Endothelial cell of umbilical vein (primary cell): Measurements from ENCODE around the gene ZNF543. TPM values are rescaled to one million over a fixed set of nuclear protein-coding genes. Genes with fewer than 3 reads are reported as not detected.

ENCODE experiments used
- BruUV-seq: library from RNA; stranded (reverse); fragments of 400-500 nt; replicated peaks from 2 replicates; lab custom pipeline; 2021; lab: Mats Ljungman, UMichigan
- CTCF ChIA-PET: fragments of 300-600, 350-600 bp; sonication (Branson Sonifier 250); formaldehyde crosslinking; loops from one replicate; lab custom pipeline; 2021; ENCODE audit warnings: antibody characterized with exemption, inconsistent platforms; lab: Charles Lee
- POLR2A ChIA-PET: fragments of 300-600, 350-600 bp; sonication (Branson Sonifier 250); formaldehyde crosslinking; loops from one replicate; lab custom pipeline; 2021; ENCODE audit warnings: antibody characterized with exemption, inconsistent platforms; lab: Charles Lee
- DNase-seq: peaks from one replicate; pipeline ENCODE4 v3.0.0-alpha.2; 2011; ENCODE audit warnings: low read depth, low spot score
- FAIRE-seq: peaks from 2 replicates; lab custom pipeline; 2011; peaks lifted over from hg19 to GRCh38; lab: Jason Lieb, UNC
- H2AFZ ChIP-seq: 2 replicates; pipeline ENCODE4 v1.6.0; 2012; ENCODE audit warnings: low read depth, low read length, control low read depth, inconsistent platforms
- H3K27ac ChIP-seq: 2 replicates; pipeline ENCODE4 v1.5.1; 2011; ENCODE audit warnings: low read depth, mild to moderate bottlenecking, control low read depth, low read length, moderate library complexity; ENCODE audit not compliant: insufficient read depth
- H3K27me3 ChIP-seq, 2 experiments: 2 replicates each; pipeline versions ENCODE4 v1.6.0 to v1.6.1; 2011; ENCODE audit warnings: low read length in 2 of 2, mixed read lengths in 1 of 2; ENCODE audit not compliant: control insufficient read depth in 2 of 2, insufficient read depth in 2 of 2
- H3K36me3 ChIP-seq, 2 experiments: 2 replicates in 1 of 2; 3 replicates in 1 of 2; pipeline ENCODE4 v1.5.1; 2011; ENCODE audit warnings: low read length in 2 of 2, mild to moderate bottlenecking in 1 of 2, moderate library complexity in 1 of 2; ENCODE audit not compliant: control insufficient read depth in 2 of 2, insufficient read depth in 2 of 2; ENCODE audit errors: extremely low read depth in 1 of 2
- H3K4me1 ChIP-seq: 3 replicates; pipeline ENCODE4 v1.5.1; 2011; ENCODE audit warnings: mild to moderate bottlenecking, low read length; ENCODE audit not compliant: control insufficient read depth, insufficient read depth; ENCODE audit errors: extremely low read depth
- H3K4me2 ChIP-seq: 2 replicates; pipeline ENCODE4 v1.6.1; 2011; ENCODE audit warnings: low read length, control low read depth, mixed read lengths; ENCODE audit not compliant: insufficient read depth
- H3K4me3 ChIP-seq, 3 experiments: fragments of 200-600 bp in 1 of 3; sonication (generic), shearing (Covaris generic) in 1 of 3; replicated peaks in 1 of 3; 2 replicates each; pipeline ENCODE4 v1.5.1; 2011 to 2016; ENCODE audit warnings: control low read depth in 3 of 3, low read length in 3 of 3, mild to moderate bottlenecking in 2 of 3, inconsistent platforms in 1 of 3, low read depth in 1 of 3, moderate library complexity in 1 of 3; ENCODE audit not compliant: insufficient read depth in 1 of 3
- H3K79me2 ChIP-seq: 2 replicates; pipeline ENCODE4 v1.6.0; 2012; ENCODE audit warnings: low read length, inconsistent platforms; ENCODE audit not compliant: control insufficient read depth, insufficient read depth
- H3K9ac ChIP-seq: replicated peaks from 2 replicates; pipeline ENCODE3; 2011; ENCODE audit warnings: low read length, control low read depth; ENCODE audit not compliant: insufficient read depth; ENCODE audit errors: extremely low read depth
- H3K9me1 ChIP-seq: replicated peaks from 3 replicates; pipeline ENCODE4 v1.6.0; 2011; ENCODE audit warnings: mild to moderate bottlenecking, low read length; ENCODE audit not compliant: control insufficient read depth, insufficient read depth; ENCODE audit errors: extremely low read depth
- H3K9me3 ChIP-seq: replicated peaks from 2 replicates; pipeline ENCODE4 v1.5.1; 2012; ENCODE audit warnings: low read length, inconsistent platforms; ENCODE audit not compliant: control insufficient read depth, insufficient read depth
- H4K20me1 ChIP-seq: replicated peaks from 2 replicates; pipeline ENCODE3; 2011; ENCODE audit warnings: mild to moderate bottlenecking, low read length; ENCODE audit not compliant: control insufficient read depth, insufficient read depth; ENCODE audit errors: extremely low read depth
- EZH2 ChIP-seq: IDR thresholded peaks from 2 replicates; pipeline ENCODE4 v1.6.1; 2012; ENCODE audit warnings: borderline replicate concordance, low read depth, mild to moderate bottlenecking, moderate library complexity, low read length, inconsistent platforms; ENCODE audit not compliant: severe bottlenecking
- FOS ChIP-seq: IDR thresholded peaks from 2 replicates; pipeline ENCODE4 v1.6.1; 2011; ENCODE audit warnings: mild to moderate bottlenecking, low read length, moderate library complexity, borderline replicate concordance; ENCODE audit not compliant: insufficient read depth
- GATA2 ChIP-seq: IDR thresholded peaks from 2 replicates; pipeline ENCODE4 v1.7.0; 2011; ENCODE audit warnings: low read depth, mild to moderate bottlenecking, moderate library complexity, mixed read lengths, low read length; ENCODE audit not compliant: insufficient read length, insufficient read depth
- JUN ChIP-seq: IDR thresholded peaks from 2 replicates; pipeline ENCODE4 v1.6.1; 2011; ENCODE audit warnings: borderline replicate concordance, low read depth; ENCODE audit not compliant: insufficient read length, insufficient read depth
- MYC ChIP-seq: IDR thresholded peaks from one replicate; pipeline ENCODE4 v1.6.1; 2011; ENCODE audit warnings: mild to moderate bottlenecking, low read depth, low read length
- POLR2A ChIP-seq: IDR thresholded peaks from 2 replicates; pipeline ENCODE4 v1.6.1; 2012; ENCODE audit warnings: low read depth, mild to moderate bottlenecking, control low read depth, low read length
- POLR2AphosphoS5 ChIP-seq: IDR thresholded peaks from 2 replicates; pipeline ENCODE4 v1.6.1; 2012; ENCODE audit warnings: low read depth, mild to moderate bottlenecking, control low read depth, low read length, moderate library complexity; ENCODE audit not compliant: insufficient read depth
- dilution Hi-C: fragments of 300-500 bp; cut with MboI; formaldehyde crosslinking; loops from one replicate; pipeline ENCODE4 v1.15.0; 2019; ENCODE audit warnings: low sequenced_read_pairs; ENCODE audit not compliant: extremely low pct_ligation_motif_present
- intact Hi-C: fragments of 100-400 bp; cut with micrococcal nuclease; formaldehyde crosslinking; loops from one replicate; pipeline ENCODE4 v1.10.0; 2022
- polyA plus RNA-seq, 4 experiments: library from polyadenylated mRNA; depleted of rRNA in 3 of 4; stranded (reverse) in 3 of 4; unstranded in 1 of 4; fragments of >200 nt; gene quantifications; 2 replicates each; pipeline versions ENCODE4 v1.2.1 to v1.2.3, GENCODE V29; 2011 to 2012; ENCODE audit warnings: missing spikeins in 1 of 4
- total RNA-seq: library from RNA; stranded (reverse); gene quantifications from 2 replicates; pipeline ENCODE4 v1.2.3, GENCODE V29; 2021
- TF ChIP-seq, protein P1 (sequence below): IDR thresholded peaks from 2 replicates; pipeline ENCODE4 v1.6.1; 2011; ENCODE audit not compliant: insufficient read depth, insufficient read length
- TF ChIP-seq, protein P2 (sequence below), 2 donors: IDR thresholded peaks; 1 replicate in 1 of 2; 2 replicates in 1 of 2; pipeline ENCODE4 v1.5.1; 2011; ENCODE audit warnings: low read length in 2 of 2, mild to moderate bottlenecking in 2 of 2, moderate library complexity in 2 of 2, control low read depth in 1 of 2, inconsistent platforms in 1 of 2, low read depth in 1 of 2; ENCODE audit not compliant: insufficient read depth in 1 of 2; ENCODE audit errors: extremely low read depth in 1 of 2

ZNF543 gene
- total and polyA plus RNA-seq, 2 donors (not counting 3 experiments of a cell fraction or from before 2014, with no cell fraction given) = 1.1 to 5.3 TPM

DNA sequence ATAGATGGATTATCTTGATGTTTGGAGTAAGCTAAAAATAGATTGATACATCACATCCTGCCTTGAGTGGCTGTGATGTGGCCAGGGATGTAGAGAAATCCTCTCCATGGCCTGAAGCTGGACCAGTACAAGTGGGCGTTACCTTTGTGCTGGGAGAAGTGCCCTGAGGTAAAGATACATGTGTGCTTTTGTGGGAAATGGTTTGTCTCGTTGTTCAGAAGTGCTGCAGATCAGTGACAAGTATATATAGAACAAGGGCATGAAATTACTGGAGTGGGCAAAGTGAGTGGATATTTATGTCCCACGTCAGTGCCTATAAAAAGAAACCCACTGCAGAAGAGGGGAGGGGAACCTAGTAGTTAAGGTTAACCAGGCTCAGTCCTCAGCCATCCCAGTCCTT lies 18.6 kb downstream of the ZNF543 start:
- no peak overlapping the region for H3K4me3 ChIP-seq
- H4K20me1 ChIP-seq = no peaks in the 10 kb centered on the region
- no TSS peak for BruUV-seq
- ChIA-PET POLR2A (no interaction called here), CTCF (no interaction called here)
- no peak overlapping the region for H3K9ac ChIP-seq
- H3K27me3 ChIP-seq = no peaks in the 10 kb centered on the region
- H3K4me2 ChIP-seq = no peak overlapping the region
- dilution Hi-C loops = no loop called here
- H3K79me2 ChIP-seq = no peaks in the 10 kb centered on the region
- no peaks in the 10 kb centered on the region for H3K9me3 ChIP-seq
- H3K9me1 ChIP-seq = no peaks in the 10 kb centered on the region
- H3K4me1 ChIP-seq = no peaks in the 10 kb centered on the region
- H3K36me3 ChIP-seq = no peaks in the 10 kb centered on the region
- FAIRE-seq = no peak
- no peak overlapping the region for H3K27ac ChIP-seq
- TF ChIP-seq GATA2 (no peak), POLR2A (no peak), FOS (no peak)
- TF ChIP-seq, protein P1, sequence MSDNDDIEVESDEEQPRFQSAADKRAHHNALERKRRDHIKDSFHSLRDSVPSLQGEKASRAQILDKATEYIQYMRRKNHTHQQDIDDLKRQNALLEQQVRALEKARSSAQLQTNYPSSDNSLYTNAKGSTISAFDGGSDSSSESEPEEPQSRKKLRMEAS = no peak
- TF ChIP-seq, protein P2, sequence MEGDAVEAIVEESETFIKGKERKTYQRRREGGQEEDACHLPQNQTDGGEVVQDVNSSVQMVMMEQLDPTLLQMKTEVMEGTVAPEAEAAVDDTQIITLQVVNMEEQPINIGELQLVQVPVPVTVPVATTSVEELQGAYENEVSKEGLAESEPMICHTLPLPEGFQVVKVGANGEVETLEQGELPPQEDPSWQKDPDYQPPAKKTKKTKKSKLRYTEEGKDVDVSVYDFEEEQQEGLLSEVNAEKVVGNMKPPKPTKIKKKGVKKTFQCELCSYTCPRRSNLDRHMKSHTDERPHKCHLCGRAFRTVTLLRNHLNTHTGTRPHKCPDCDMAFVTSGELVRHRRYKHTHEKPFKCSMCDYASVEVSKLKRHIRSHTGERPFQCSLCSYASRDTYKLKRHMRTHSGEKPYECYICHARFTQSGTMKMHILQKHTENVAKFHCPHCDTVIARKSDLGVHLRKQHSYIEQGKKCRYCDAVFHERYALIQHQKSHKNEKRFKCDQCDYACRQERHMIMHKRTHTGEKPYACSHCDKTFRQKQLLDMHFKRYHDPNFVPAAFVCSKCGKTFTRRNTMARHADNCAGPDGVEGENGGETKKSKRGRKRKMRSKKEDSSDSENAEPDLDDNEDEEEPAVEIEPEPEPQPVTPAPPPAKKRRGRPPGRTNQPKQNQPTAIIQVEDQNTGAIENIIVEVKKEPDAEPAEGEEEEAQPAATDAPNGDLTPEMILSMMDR (IDR thresholded peaks at IDR 0.05; ENCODE audit: extremely low read depth in 1 of 2, insufficient read depth in 1 of 2, low read depth in 1 of 2, low read length in 2 of 2) = no peak
- DNase-seq = no peak
- intact Hi-C loops = no loop called here
- no peak overlapping the region for H2AFZ ChIP-seq

DNA sequence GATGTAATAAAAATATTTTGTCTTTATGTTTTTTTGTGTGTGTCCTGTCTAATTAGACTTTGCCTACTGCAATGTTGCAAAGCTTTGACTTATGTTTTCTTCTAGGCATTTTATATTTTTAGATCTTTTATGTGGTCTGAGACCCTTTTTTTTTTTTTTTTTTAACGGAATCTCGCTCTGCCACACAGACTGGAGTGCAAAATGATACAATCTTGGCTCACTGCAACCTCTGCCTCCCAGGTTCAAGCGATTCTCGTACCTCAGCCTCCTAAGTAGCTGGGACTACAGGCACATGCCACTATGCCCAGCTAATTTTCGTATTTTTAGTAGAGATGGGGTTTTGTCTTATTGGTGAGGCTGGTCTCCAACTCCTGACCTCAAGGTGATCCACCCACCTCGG lies 22.3 kb downstream of the ZNF543 start:
- dilution Hi-C loops = no loop called here
- BruUV-seq = no TSS peak
- DNase-seq = no peak
- ChIA-PET CTCF (no interaction called here), POLR2A (no interaction called here)
- Histone ChIP-seq H2AFZ (no peak overlapping the region), H3K4me3 (no peak overlapping the region), H3K9me1 (no peaks in the 10 kb centered on the region), H3K4me2 (no peak overlapping the region), H4K20me1 (no peaks in the 10 kb centered on the region), H3K9ac (no peak overlapping the region), H3K27me3 (peaks cover 0 to 3% of the 10 kb centered on the region in 2 experiments), H3K9me3 (no peaks in the 10 kb centered on the region), H3K36me3 (no peaks in the 10 kb centered on the region), H3K27ac (no peak overlapping the region), H3K79me2 (no peaks in the 10 kb centered on the region), H3K4me1 (no peaks in the 10 kb centered on the region)
- TF ChIP-seq, protein P1 = no peak
- TF ChIP-seq EZH2 (no peak), POLR2AphosphoS5 (no peak), JUN (no peak), POLR2A (no peak), FOS (no peak), MYC (no peak), GATA2 (no peak)
- TF ChIP-seq, protein P2 (IDR thresholded peaks at IDR 0.05; ENCODE audit: extremely low read depth in 1 of 2, insufficient read depth in 1 of 2, low read depth in 1 of 2, low read length in 2 of 2) = no peak
- intact Hi-C loops = no loop called here
- FAIRE-seq = no peak
